Mucosa of gallbladder (tissue), 1 donor: ENCODE data around the gene TIPARP. TPM values are rescaled to one million over a fixed set of nuclear protein-coding genes. Genes with fewer than 3 reads are reported as not detected.

Experiments used
- DNase-seq: peaks from one replicate; pipeline ENCODE4 v3.0.0-alpha.2; 2020; ENCODE audit warnings: low spot score
- total RNA-seq: library from RNA; stranded (reverse); gene quantifications from one replicate; pipeline ENCODE4 v1.2.1, GENCODE V29; 2021
- donor health status: DM: no; HTN: no; CAD: no.

The TIPARP gene
- total RNA-seq, 1 donor from 2014 or later: 28.5 TPM

- no peak for DNase-seq
Measured at GRCh38 chr3:156676768-156677479, 2.5 kb downstream of the TIPARP start.

- no peak for DNase-seq
Measured at GRCh38 chr3:156677536-156677935, 3.1 kb downstream of the TIPARP start.

- DNase-seq: no peak
Measured at GRCh38 chr3:156678197-156678596, 3.8 kb downstream of the TIPARP start.

GRCh38 chr3:156680243-156680914 is 6.0 kb downstream of the TIPARP start:
- no peak for DNase-seq

GRCh38 chr3:156681002-156681401 is 6.6 kb downstream of the TIPARP start:
- peak; percentile 38 for DNase-seq

GRCh38 chr3:156682501-156682900 is 8.1 kb downstream of the TIPARP start:
- DNase-seq: no peak

- DNase-seq: no peak
Measured at GRCh38 chr3:156682963-156683362, 8.6 kb downstream of the TIPARP start.

GRCh38 chr3:156685198-156685597 is 10.8 kb downstream of the TIPARP start:
- DNase-seq: no peak

GRCh38 chr3:156685752-156686151 is 11.4 kb downstream of the TIPARP start:
- DNase-seq: no peak

- no peak for DNase-seq
Measured at GRCh38 chr3:156687023-156687422, 12.6 kb downstream of the TIPARP start.

- peak; percentile 24 for DNase-seq
Measured at GRCh38 chr3:156688632-156689452, 14.5 kb downstream of the TIPARP start.

GRCh38 chr3:156689608-156690007 is 15.2 kb downstream of the TIPARP start:
- peak; percentile 61 for DNase-seq

- DNase-seq: no peak
Measured at GRCh38 chr3:156691920-156692319, 17.5 kb downstream of the TIPARP start.

- DNase-seq: no peak
Measured at GRCh38 chr3:156693166-156693565, 18.8 kb downstream of the TIPARP start.

- DNase-seq: no peak
Measured at GRCh38 chr3:156694536-156694935, 20.1 kb downstream of the TIPARP start.

- DNase-seq: no peak
Measured at GRCh38 chr3:156702367-156702766, 28.0 kb downstream of the TIPARP start.

GRCh38 chr3:156704370-156705036 is 30.1 kb downstream of the TIPARP start:
- no peak for DNase-seq

- DNase-seq: no peak
Measured at GRCh38 chr3:156705761-156706616, 31.6 kb downstream of the TIPARP start.

GRCh38 chr3:156707588-156707987 is 33.2 kb downstream of the TIPARP start:
- DNase-seq: no peak

- DNase-seq: no peak
Measured at GRCh38 chr3:156710429-156710828, 36.0 kb downstream of the TIPARP start.

GRCh38 chr3:156711113-156711512 is 36.7 kb downstream of the TIPARP start:
- DNase-seq: no peak
